ENCODE results near the gene KSR1. TPM values are rescaled to one million over a fixed set of nuclear protein-coding genes. Genes with fewer than 3 reads are reported as not detected.
"Not testable (repeated sequence)": the region's sequence is repeated elsewhere in the genome, so short reads cannot be mapped to it uniquely, and the experiment has no call there.

KSR1 gene
- total RNA-seq, 2 experiments from 2014 or later: 179 to 189 TPM

GRCh38 chr17:27493088-27493487 lies 36.8 kb downstream of the KSR1 start:
- Mint-ChIP-seq H3K4me1 (ENCODE audit: low read depth) (peaks cover 46% of the 10 kb centered on the region), H3K4me3 (no peak overlapping the region), H3K27me3 (ENCODE audit: low read depth) (no peaks in the 10 kb centered on the region), H3K36me3 (ENCODE audit: low read depth) (peaks cover 13% of the 10 kb centered on the region), H3K9me3 (no peaks in the 10 kb centered on the region), H3K27ac (no peak overlapping the region)
- DNase-seq: no peak
- intact Hi-C loops (cut with micrococcal nuclease): no loop called here
- CTCF ChIA-PET: no interaction called here

- no peak for DNase-seq
- CTCF ChIA-PET: interaction anchor here (0.6 kb wide), 1 partner anchor 112 kb away, joined by 3 read pairs; no protein-coding TSS in a partner anchor
- H3K27ac Mint-ChIP-seq: no peak overlapping the region
- H3K4me1 Mint-ChIP-seq (ENCODE audit: low read depth): peaks cover 40% of the 10 kb centered on the region
- H3K4me3 Mint-ChIP-seq: no peak overlapping the region
- no peaks in the 10 kb centered on the region for H3K27me3 Mint-ChIP-seq (ENCODE audit: low read depth)
- no peaks in the 10 kb centered on the region for H3K9me3 Mint-ChIP-seq
- intact Hi-C loops (cut with micrococcal nuclease): no loop called here
- peaks cover 13% of the 10 kb centered on the region for H3K36me3 Mint-ChIP-seq (ENCODE audit: low read depth)
These were observed 38.2 kb downstream of the KSR1 start for GRCh38 chr17:27494192-27495091.

GRCh38 chr17:27495460-27495859 lies 39.2 kb downstream of the KSR1 start:
- no peak overlapping the region for H3K27ac Mint-ChIP-seq
- H3K36me3 Mint-ChIP-seq (ENCODE audit: low read depth): peaks cover 22% of the 10 kb centered on the region
- no peak overlapping the region for H3K4me3 Mint-ChIP-seq
- intact Hi-C loops (cut with micrococcal nuclease): no loop called here
- DNase-seq: no peak
- H3K4me1 Mint-ChIP-seq (ENCODE audit: low read depth): peaks cover 33% of the 10 kb centered on the region
- CTCF ChIA-PET: interaction anchor here (0.6 kb wide), 1 partner anchor 113 kb away, joined by 3 read pairs; no protein-coding TSS in a partner anchor
- H3K9me3 Mint-ChIP-seq: peaks cover 6% of the 10 kb centered on the region
- no peaks in the 10 kb centered on the region for H3K27me3 Mint-ChIP-seq (ENCODE audit: low read depth)

GRCh38 chr17:27496005-27496404 lies 39.8 kb downstream of the KSR1 start:
- intact Hi-C loops (cut with micrococcal nuclease): no loop called here
- peaks cover 28% of the 10 kb centered on the region for H3K36me3 Mint-ChIP-seq (ENCODE audit: low read depth)
- CTCF ChIA-PET: interaction anchor here (1.0 kb wide), 1 partner anchor 103 kb away, joined by 3 read pairs; no protein-coding TSS in a partner anchor

GRCh38 chr17:27496437-27496943 lies 40.2 kb downstream of the KSR1 start:
- intact Hi-C loops (cut with micrococcal nuclease): no loop called here
- CTCF ChIA-PET: interaction anchor here (1.0 kb wide), 1 partner anchor 103 kb away, joined by 3 read pairs; no protein-coding TSS in a partner anchor
- Mint-ChIP-seq H3K36me3 (ENCODE audit: low read depth) (peaks cover 30% of the 10 kb centered on the region), H3K4me1 (ENCODE audit: low read depth) (peaks cover 24% of the 10 kb centered on the region), H3K27ac (no peak overlapping the region), H3K27me3 (ENCODE audit: low read depth) (no peaks in the 10 kb centered on the region), H3K9me3 (peaks cover 11% of the 10 kb centered on the region), H3K4me3 (no peak overlapping the region)
- no peak for DNase-seq

More at GRCh38 chr17:27496005-27496404, 39.8 kb downstream of the KSR1 start:
- H3K4me3 Mint-ChIP-seq: no peak overlapping the region
- no peaks in the 10 kb centered on the region for H3K27me3 Mint-ChIP-seq (ENCODE audit: low read depth)
- DNase-seq: no peak
- peaks cover 29% of the 10 kb centered on the region for H3K4me1 Mint-ChIP-seq (ENCODE audit: low read depth)
- H3K27ac Mint-ChIP-seq: no peak overlapping the region
- H3K9me3 Mint-ChIP-seq: peaks cover 11% of the 10 kb centered on the region

- peaks cover 15% of the 10 kb centered on the region for H3K9me3 Mint-ChIP-seq
- CTCF ChIA-PET: interaction anchor here (1.0 kb wide), 1 partner anchor 103 kb away, joined by 3 read pairs; no protein-coding TSS in a partner anchor
These were observed 40.7 kb downstream of the KSR1 start for GRCh38 chr17:27496971-27497370.

GRCh38 chr17:27497696-27498095 lies 41.4 kb downstream of the KSR1 start:
- H3K4me1 Mint-ChIP-seq (ENCODE audit: low read depth): peaks cover 23% of the 10 kb centered on the region
- H3K4me3 Mint-ChIP-seq: no peak overlapping the region
- intact Hi-C loops (cut with micrococcal nuclease): no loop called here
- H3K9me3 Mint-ChIP-seq: peaks cover 15% of the 10 kb centered on the region
- no peak for DNase-seq
- no peak overlapping the region for H3K27ac Mint-ChIP-seq
- no peaks in the 10 kb centered on the region for H3K27me3 Mint-ChIP-seq (ENCODE audit: low read depth)
- H3K36me3 Mint-ChIP-seq (ENCODE audit: low read depth): peaks cover 37% of the 10 kb centered on the region
- CTCF ChIA-PET: no interaction called here

More at GRCh38 chr17:27496971-27497370, 40.7 kb downstream of the KSR1 start:
- no peak overlapping the region for H3K27ac Mint-ChIP-seq
- DNase-seq: no peak
- peaks cover 35% of the 10 kb centered on the region for H3K36me3 Mint-ChIP-seq (ENCODE audit: low read depth)
- intact Hi-C loops (cut with micrococcal nuclease): no loop called here
- no peak overlapping the region for H3K4me3 Mint-ChIP-seq
- no peaks in the 10 kb centered on the region for H3K27me3 Mint-ChIP-seq (ENCODE audit: low read depth)
- peaks cover 22% of the 10 kb centered on the region for H3K4me1 Mint-ChIP-seq (ENCODE audit: low read depth)

- intact Hi-C loops (cut with micrococcal nuclease): no loop called here
- no peak for DNase-seq
- Mint-ChIP-seq H3K4me3 (no peak overlapping the region), H3K36me3 (ENCODE audit: low read depth) (peaks cover 41% of the 10 kb centered on the region), H3K4me1 (ENCODE audit: low read depth) (peaks cover 23% of the 10 kb centered on the region), H3K27ac (no peak overlapping the region), H3K9me3 (peaks cover 15% of the 10 kb centered on the region), H3K27me3 (ENCODE audit: low read depth) (no peaks in the 10 kb centered on the region)
- CTCF ChIA-PET: interaction anchor here (1.2 kb wide), 1 partner anchor 23 kb away, joined by 3 read pairs; no protein-coding TSS in a partner anchor
These were observed 42.5 kb downstream of the KSR1 start for GRCh38 chr17:27498615-27499309.

GRCh38 chr17:27499451-27500265 lies 43.4 kb downstream of the KSR1 start:
- Mint-ChIP-seq H3K27ac (no peak overlapping the region), H3K9me3 (peaks cover 15% of the 10 kb centered on the region), H3K4me3 (no peak overlapping the region), H3K27me3 (ENCODE audit: low read depth) (no peaks in the 10 kb centered on the region), H3K36me3 (ENCODE audit: low read depth) (peaks cover 41% of the 10 kb centered on the region), H3K4me1 (ENCODE audit: low read depth) (peaks cover 17% of the 10 kb centered on the region)
- intact Hi-C loops (cut with micrococcal nuclease): no loop called here
- no peak for DNase-seq
- CTCF ChIA-PET: interaction anchor here (1.2 kb wide), 1 partner anchor 24 kb away, joined by 3 read pairs; no protein-coding TSS in a partner anchor

- intact Hi-C loops (cut with micrococcal nuclease); H3K27ac Mint-ChIP-seq; H3K27me3 Mint-ChIP-seq (ENCODE audit: low read depth); DNase-seq; H3K4me3 Mint-ChIP-seq: not testable (repeated sequence)
- Mint-ChIP-seq H3K36me3 (ENCODE audit: low read depth) (peaks cover 41% of the 10 kb centered on the region), H3K4me1 (ENCODE audit: low read depth) (peaks cover 16% of the 10 kb centered on the region), H3K9me3 (peaks cover 15% of the 10 kb centered on the region)
- CTCF ChIA-PET: interaction anchor here (0.7 kb wide), 1 partner anchor 22 kb away, joined by 4 read pairs; no protein-coding TSS in a partner anchor
These were observed 45.1 kb downstream of the KSR1 start for GRCh38 chr17:27501338-27501737.

- H3K4me3 Mint-ChIP-seq: no peak overlapping the region
- H3K27me3 Mint-ChIP-seq (ENCODE audit: low read depth): no peaks in the 10 kb centered on the region
- intact Hi-C loops (cut with micrococcal nuclease): no loop called here
- DNase-seq: no peak
- peaks cover 15% of the 10 kb centered on the region for H3K9me3 Mint-ChIP-seq
- peaks cover 17% of the 10 kb centered on the region for H3K4me1 Mint-ChIP-seq (ENCODE audit: low read depth)
- CTCF ChIA-PET: no interaction called here
- H3K36me3 Mint-ChIP-seq (ENCODE audit: low read depth): peaks cover 38% of the 10 kb centered on the region
- no peak overlapping the region for H3K27ac Mint-ChIP-seq
These were observed 46.5 kb downstream of the KSR1 start for GRCh38 chr17:27502526-27503324.
